Tibial artery (tissue), 4 donors: ENCODE data around the gene HSH2D.

Source experiments
- DNase-seq, 2 donors: peaks; one replicate each; pipeline ENCODE4 v3.0.0-alpha.2; 2019
- H3K27ac ChIP-seq, 2 donors: fragments of 200-600 bp; sonication (generic) in 1 of 2; 1 replicate in 1 of 2; 2 replicates in 1 of 2; pipeline ENCODE4 v1.5.1; 2018 to 2019; ENCODE audit warnings: mild to moderate bottlenecking in 1 of 2
- H3K27me3 ChIP-seq, 2 donors: fragments of 200-600 bp; sonication (generic) in 1 of 2; one replicate each; pipeline versions ENCODE4 v1.5.1 to v1.6.0; 2016 to 2019
- H3K36me3 ChIP-seq, 3 donors: fragments of 200-600 bp; sonication (generic) in 2 of 3; one replicate each; pipeline ENCODE4 v1.5.1; 2016 to 2019; ENCODE audit warnings: mild to moderate bottlenecking in 2 of 3
- H3K4me1 ChIP-seq, 4 donors: fragments of 200-600 bp; sonication (generic) in 2 of 4; 1 replicate in 3 of 4; 2 replicates in 1 of 4; pipeline ENCODE4 v1.5.1; 2016 to 2019
- H3K4me3 ChIP-seq, 2 donors: fragments of 200-600 bp; sonication (generic) in 1 of 2; 1 replicate in 1 of 2; 2 replicates in 1 of 2; pipeline ENCODE4 v1.5.1; 2018 to 2019; ENCODE audit warnings: mild to moderate bottlenecking in 2 of 2
- H3K9me3 ChIP-seq, 3 donors: fragments of 200-600 bp; sonication (generic) in 1 of 3; one replicate each; pipeline ENCODE4 v1.5.1; 2016 to 2019
- CTCF ChIP-seq, 2 experiments: fragments of 200-600 bp in 1 of 2; fragments of 450-650 bp in 1 of 2; IDR thresholded peaks; one replicate each; pipeline ENCODE4 v1.5.1; 2017 to 2019; ENCODE audit warnings: antibody characterized with exemption in 2 of 2, mild to moderate bottlenecking in 1 of 2, moderate library complexity in 1 of 2
- intact Hi-C: fragments of 100-400 bp; cut with DNase I; formaldehyde crosslinking; loops from one replicate; pipeline ENCODE4 v1.15.0; 2023; ENCODE audit warnings: low total_unique reads

The HSH2D gene

GRCh38 chr19:16180611-16181010, 37.1 kb downstream of the HSH2D start:
- no peak for TF ChIP-seq CTCF (IDR thresholded peaks at IDR 0.05)
- Histone ChIP-seq H3K9me3 (no peaks in the 10 kb centered on the region), H3K4me1 (peaks cover 0 to 11% (median 0%) of the 10 kb centered on the region in 4 donors), H3K4me3 (no peak overlapping the region), H3K27ac (no peak overlapping the region), H3K27me3 (no peaks in the 10 kb centered on the region), H3K36me3 (no peaks in the 10 kb centered on the region)
- no peak for DNase-seq
- intact Hi-C loops: loop anchor here (10.0 kb wide), 1 partner anchor 66 kb away; the partner anchor contains the start of gene RAB8A

DNA sequence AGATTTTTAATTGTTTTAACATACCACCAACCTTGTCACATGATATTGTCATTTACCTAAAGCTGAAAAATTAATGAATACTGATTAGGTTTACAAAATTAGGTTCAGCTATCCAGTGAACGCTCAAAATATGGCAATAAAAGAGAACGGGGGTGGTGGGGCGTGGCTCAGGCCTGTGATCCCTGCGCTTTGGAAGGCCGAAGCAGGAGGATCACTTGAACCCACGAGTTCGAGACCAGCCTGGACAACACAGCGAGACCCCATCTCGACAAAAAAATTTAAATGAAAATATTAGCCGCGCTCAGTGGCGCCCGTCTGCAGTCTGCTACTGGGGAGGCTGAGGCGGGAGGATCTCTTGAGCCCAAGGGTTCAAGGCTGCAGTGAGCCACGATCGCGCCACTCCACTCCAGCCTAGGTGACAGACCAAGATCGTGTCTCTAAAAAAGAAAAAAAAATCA, 41.2 kb downstream of the HSH2D start:
- Histone ChIP-seq H3K27ac (peak overlapping the region; percentile 82 to 95), H3K36me3 (peaks cover under 1 to 23% (median 7%) of the 10 kb centered on the region in 3 donors), H3K27me3 (no peaks in the 10 kb centered on the region), H3K4me3 (peak overlapping the region; percentile 73 to 100), H3K4me1 (peaks cover 0 to 26% (median 18%) of the 10 kb centered on the region in 4 donors), H3K9me3 (no peaks in the 10 kb centered on the region)
- intact Hi-C loops: loop anchor here (10.0 kb wide), 1 partner anchor 70 kb away; the partner anchor contains the start of gene RAB8A
- no peak for DNase-seq
- no peak for TF ChIP-seq CTCF (IDR thresholded peaks at IDR 0.05)

- H3K27ac ChIP-seq: peak within 1 kb of the TSS; percentile 82 to 95
- H3K4me3 ChIP-seq: peak within 1 kb of the TSS; percentile 73 to 100
- H3K9me3 ChIP-seq: no peaks in the 10 kb centered on the region
- peaks cover 6 to 29% (median 12%) of the 10 kb centered on the region in 3 donors for H3K36me3 ChIP-seq
- peaks cover 0 to 28% (median 18%) of the 10 kb centered on the region in 4 donors for H3K4me1 ChIP-seq
- H3K27me3 ChIP-seq: no peaks in the 10 kb centered on the region
- DNase-seq: peak; percentile 99 to 100
- TF ChIP-seq CTCF (IDR thresholded peaks at IDR 0.05): peak; percentile 26 to 29
- intact Hi-C loops: loop anchor here (10.0 kb wide), 1 partner anchor 70 kb away; the partner anchor contains the start of gene RAB8A
Measured at GRCh38 chr19:16185123-16185767, 41.8 kb downstream of the HSH2D start, which contains the start of gene FAM32A. Gene FAM32A (plus strand): TSS chr19:16185410. CDS start chr19:16185443, 33 bp downstream.

DNA sequence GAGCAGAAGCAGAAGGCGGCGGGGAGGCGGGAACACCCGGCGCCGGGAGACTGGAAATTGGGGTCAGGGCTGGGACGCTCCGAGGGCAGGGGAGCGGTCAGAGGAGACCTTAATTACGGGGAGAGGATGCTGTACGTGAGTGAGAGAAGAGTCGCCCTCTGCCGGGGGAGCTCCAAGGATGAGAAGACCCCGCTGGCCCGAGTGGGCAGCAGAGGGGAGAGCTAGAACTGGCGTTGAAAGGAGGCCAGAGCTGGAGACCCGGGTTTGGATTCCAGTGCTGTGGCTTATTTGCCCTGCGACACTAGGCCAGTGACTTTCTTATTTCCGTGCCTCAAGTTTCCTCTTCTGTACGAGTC, 42.3 kb downstream of the HSH2D start:
- Histone ChIP-seq H3K27ac (peak overlapping the region; percentile 82 to 95), H3K4me3 (peak overlapping the region; percentile 73 to 100), H3K4me1 (peaks cover 0 to 28% (median 18%) of the 10 kb centered on the region in 4 donors), H3K9me3 (no peaks in the 10 kb centered on the region), H3K27me3 (no peaks in the 10 kb centered on the region), H3K36me3 (peaks cover 11 to 34% (median 17%) of the 10 kb centered on the region in 3 donors)
- peak in 1 of 2 donors; percentile 46 for DNase-seq
- peak in 1 of 2 experiments; percentile 16 for TF ChIP-seq CTCF (IDR thresholded peaks at IDR 0.05)
- intact Hi-C loops: loop anchor here (10.0 kb wide), 1 partner anchor 71 kb away; the partner anchor contains the start of gene RAB8A

GRCh38 chr19:16188521-16188920, 45.0 kb downstream of the HSH2D start:
- Histone ChIP-seq H3K36me3 (peaks cover 33 to 61% (median 39%) of the 10 kb centered on the region in 3 donors), H3K27me3 (no peaks in the 10 kb centered on the region), H3K4me1 (peaks cover 0 to 28% (median 15%) of the 10 kb centered on the region in 4 donors), H3K27ac (no peak overlapping the region), H3K4me3 (no peak overlapping the region), H3K9me3 (no peaks in the 10 kb centered on the region)
- DNase-seq: no peak
- intact Hi-C loops: loop anchor here (10.0 kb wide), 1 partner anchor 74 kb away; the partner anchor contains the start of gene RAB8A
- TF ChIP-seq CTCF (IDR thresholded peaks at IDR 0.05): no peak
